ENCODE data around the gene FOCAD. TPM values are rescaled to one million over a fixed set of nuclear protein-coding genes. Genes with fewer than 3 reads are reported as not detected.

The FOCAD gene
- total and polyA plus RNA-seq, 2 of the 8 experiments (the other 6 are each of a cell fraction or from before 2014, with no cell fraction given), result 22.0 to 38.4 TPM

- Histone ChIP-seq H2BK15ac (ENCODE audit: low read length) (no peak overlapping the region), H3K14ac (ENCODE audit: insufficient read length) (no peak overlapping the region), H3K4me2 (ENCODE audit: insufficient read depth in 1 of 2, low read depth in 2 of 2, low read length in 2 of 2) (no peak overlapping the region), H4K5ac (ENCODE audit: insufficient read length, low read depth, low read length) (no peak overlapping the region), H2BK120ac (replicated peaks; ENCODE audit: low read depth, low read length) (no peak overlapping the region), H2AFZ (ENCODE audit: low read length) (no peak overlapping the region), H3K27ac (ENCODE audit: low read depth, low read length) (no peak overlapping the region), H2AK5ac (ENCODE audit: low read depth, low read length) (no peak overlapping the region), H3K9me3 (ENCODE audit: insufficient read depth in 2 of 2, low read depth in 1 of 2, low read length in 1 of 2) (no peaks in the 10 kb centered on the region), H3K23ac (ENCODE audit: insufficient read length) (no peak overlapping the region), H3K4me1 (replicated peaks in 1 of 4; ENCODE audit: control insufficient read depth in 3 of 4, insufficient read depth in 4 of 4, low read length in 3 of 4) (peaks cover 0 to 2% (median 0%) of the 10 kb centered on the region in 4 experiments; a peak in 1 of 7 replicates), H2BK20ac (ENCODE audit: low read length) (no peak overlapping the region), H4K20me1 (replicated peaks in 1 of 2; ENCODE audit: control insufficient read depth in 1 of 2, insufficient read depth in 2 of 2, low read length in 2 of 2) (no peaks in the 10 kb centered on the region), H2BK5ac (ENCODE audit: low read depth, low read length) (no peak overlapping the region), H3K18ac (ENCODE audit: extremely low read depth, low read length) (no peak overlapping the region), H4K91ac (replicated peaks; ENCODE audit: insufficient read length, low read length) (no peak overlapping the region), H3K79me2 (ENCODE audit: control insufficient read depth in 1 of 2, insufficient read depth in 2 of 2, low read length in 2 of 2) (no peaks in the 10 kb centered on the region), H4K8ac (ENCODE audit: extremely low read depth, insufficient read depth, low read length) (no peak overlapping the region), H3K56ac (replicated peaks; ENCODE audit: insufficient read length, low read depth, low read length) (no peak overlapping the region), H3K4ac (replicated peaks; ENCODE audit: insufficient read length, low read depth, low read length) (no peak overlapping the region), H3K9ac (replicated peaks in 1 of 4; ENCODE audit: extremely low read depth in 1 of 4, low read depth in 3 of 4, low read length in 3 of 4) (no peak overlapping the region), H3K79me1 (ENCODE audit: low read depth, low read length) (no peaks in the 10 kb centered on the region), H2BK12ac (ENCODE audit: low read depth, low read length) (no peak overlapping the region), H3K27me3 (replicated peaks in 1 of 4; ENCODE audit: control insufficient read depth in 3 of 4, extremely low read depth in 1 of 4, insufficient read depth in 3 of 4, low read length in 3 of 4) (no peaks in the 10 kb centered on the region), H3K4me3 (ENCODE audit: extremely low read depth in 1 of 4, insufficient read depth in 2 of 4, low read depth in 3 of 4, low read length in 4 of 4) (no peak overlapping the region), H3K36me3 (ENCODE audit: control insufficient read depth in 2 of 4, insufficient read depth in 4 of 4, low read length in 3 of 4) (no peaks in the 10 kb centered on the region), H3K23me2 (ENCODE audit: low read depth, low read length) (no peaks in the 10 kb centered on the region)
- DNase-seq (ENCODE audit: low read depth in 1 of 2, low spot score in 2 of 2), result no peak
- CTCF ChIA-PET (ENCODE audit: partially characterized antibody), result no interaction called here
- POLR2A ChIA-PET (ENCODE audit: partially characterized antibody), result no interaction called here
- WGBS, 2 experiments (ENCODE audit: extremely low coverage in 1 of 2, insufficient coverage in 1 of 2, insufficient read length in 1 of 2, insufficient replicate concordance in 2 of 2, low coverage in 1 of 2, low lambda C conversion rate in 2 of 2, missing lambda C conversion rate in 1 of 2), result 97% methylated on average over 2 of the region's 2 CpGs; no CpG with 5 or more reads in 1 of the 2 experiments
- FAIRE-seq, result no peak
- no peak for TF ChIP-seq POLR2AphosphoS5 (IDR thresholded peaks at IDR 0.05; ENCODE audit: low read depth, low read length)
- TF ChIP-seq YY1 (IDR thresholded peaks at IDR 0.05; ENCODE audit: low read depth, low read length), result no peak
- TF ChIP-seq EGR1 (IDR thresholded peaks at IDR 0.05; ENCODE audit: borderline replicate concordance, low read depth, low read length), result no peak
- TF ChIP-seq KDM1A (IDR thresholded peaks at IDR 0.05; ENCODE audit: borderline replicate concordance, low read length), result no peak
- TF ChIP-seq TAF7 (optimal IDR thresholded peaks at IDR 0.05; ENCODE audit: borderline replicate concordance, low read depth, low read length), result no peak
- no peak for TF ChIP-seq POLR2A (IDR thresholded peaks at IDR 0.05; ENCODE audit: control extremely low read depth in 1 of 2, low read depth in 2 of 2, low read length in 2 of 2)
- no peak for TF ChIP-seq SP1 (IDR thresholded peaks at IDR 0.05; ENCODE audit: low read depth, low read length)
- no peak for TF ChIP-seq RNF2 (IDR thresholded peaks at IDR 0.05; ENCODE audit: borderline replicate concordance, low read depth, low read length, missing control alignments, poor library complexity, severe bottlenecking)
- no peak for TF ChIP-seq RBBP5 (IDR thresholded peaks at IDR 0.05; ENCODE audit: borderline replicate concordance, low read depth, low read length)
- no peak for TF ChIP-seq JUND (IDR thresholded peaks at IDR 0.05; ENCODE audit: low read length)
- TF ChIP-seq MAX (IDR thresholded peaks at IDR 0.05), result no peak
- no peak for TF ChIP-seq SP2 (IDR thresholded peaks at IDR 0.05; ENCODE audit: low read length)
- no peak for TF ChIP-seq CHD2 (IDR thresholded peaks at IDR 0.05; ENCODE audit: low read length)
- no peak for TF ChIP-seq KDM5A (IDR thresholded peaks at IDR 0.05; ENCODE audit: low read length)
Measured at GRCh38 chr9:20740929-20741582, 57.0 kb downstream of the FOCAD start.

Measured in H1 (cell line).